T follicular helper cell (primary cell): ENCODE measurements around the gene ZNF638.

Source experiments
- DNase-seq: peaks from one replicate; pipeline ENCODE4 v3.0.0-alpha.2; 2020; ENCODE audit warnings: low read depth

ZNF638 gene

DNA sequence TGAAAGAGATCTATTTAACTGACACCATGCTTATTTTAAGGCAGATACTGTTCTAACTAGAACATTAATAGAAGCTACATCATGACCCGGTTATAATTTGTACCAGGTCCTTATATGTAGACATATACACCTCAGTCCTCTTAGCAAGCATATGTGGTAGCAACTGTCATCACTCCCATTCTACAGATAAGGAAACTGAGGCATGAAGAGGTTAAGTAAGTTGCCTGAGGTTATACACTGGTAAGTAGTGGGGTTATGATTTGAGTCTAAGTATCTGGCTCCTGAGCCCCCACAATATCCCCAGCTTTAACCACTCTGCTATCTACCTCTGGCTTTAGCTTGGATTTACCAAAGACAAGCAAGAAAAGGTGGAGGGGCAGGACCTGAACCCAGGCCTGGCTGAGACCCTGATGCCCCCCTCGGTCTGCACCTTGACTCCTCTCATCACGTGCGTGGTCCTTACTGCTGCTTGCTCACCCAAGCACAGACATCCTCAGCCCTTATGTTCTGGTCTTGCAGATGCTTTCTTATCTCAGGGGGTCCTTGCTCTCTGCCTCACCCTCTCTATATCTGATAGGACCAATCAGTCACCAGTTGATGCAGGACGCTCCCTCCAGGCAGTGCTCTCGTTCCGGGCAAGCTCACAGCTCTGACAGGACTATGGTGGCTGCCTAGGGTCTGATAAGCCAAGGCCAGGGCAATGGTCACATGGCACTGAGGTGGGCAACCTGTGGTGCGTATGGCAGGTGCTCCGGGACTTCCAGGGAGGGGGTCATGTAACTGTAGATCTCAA lies 125.7 kb downstream of the ZNF638 start:
- no peak for DNase-seq

DNA sequence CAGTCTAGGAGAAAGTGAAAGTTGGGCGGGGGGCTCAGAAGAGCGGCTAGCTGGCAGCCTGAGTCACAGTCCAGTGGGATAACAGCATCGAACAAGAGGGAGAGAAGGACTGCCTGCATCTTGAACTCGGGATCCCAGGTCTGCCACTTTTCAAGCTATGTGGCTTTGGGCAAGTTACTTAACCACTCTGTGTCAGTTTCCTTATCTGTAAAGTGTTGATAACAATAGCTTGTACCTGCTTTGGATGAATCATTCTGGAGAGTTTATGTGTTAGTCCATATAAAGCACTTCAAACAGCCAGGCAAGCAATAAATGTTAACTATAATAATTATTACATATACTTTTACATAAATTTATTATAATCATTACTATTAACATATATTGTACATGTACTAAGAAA lies 126.3 kb downstream of the ZNF638 start:
- no peak for DNase-seq

DNA sequence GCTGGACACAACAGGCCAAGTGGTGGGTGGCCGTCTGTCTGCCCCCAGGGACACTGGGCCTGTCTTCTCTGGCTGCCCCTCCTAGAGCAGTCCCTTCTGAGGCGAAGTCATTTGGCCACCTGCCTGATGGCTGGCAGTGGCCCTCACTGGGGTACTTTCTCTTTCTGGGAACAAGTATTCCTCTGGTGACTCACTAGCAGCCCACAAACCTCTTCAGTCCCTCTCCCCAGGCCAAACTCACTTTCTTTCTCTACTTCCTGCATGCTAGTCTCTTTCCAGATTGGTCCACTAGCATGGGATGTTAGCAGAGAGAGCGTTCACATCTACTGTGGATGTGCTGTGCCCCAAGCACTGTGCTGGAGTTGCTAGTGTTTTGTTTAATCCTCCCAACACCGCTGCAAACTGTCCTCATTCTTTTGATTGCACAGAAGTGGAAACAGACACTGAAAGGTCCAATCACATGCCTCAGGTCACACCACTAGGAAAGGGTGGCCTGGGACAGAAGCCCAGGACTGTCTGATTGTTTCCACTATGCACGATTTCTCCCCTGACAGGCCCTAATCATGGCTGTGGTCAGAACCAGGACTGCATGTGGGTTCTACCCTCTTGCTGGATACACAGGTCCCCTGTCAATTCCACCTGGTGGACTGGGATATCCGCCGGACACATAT lies 127.0 kb downstream of the ZNF638 start:
- DNase-seq = no peak

DNA sequence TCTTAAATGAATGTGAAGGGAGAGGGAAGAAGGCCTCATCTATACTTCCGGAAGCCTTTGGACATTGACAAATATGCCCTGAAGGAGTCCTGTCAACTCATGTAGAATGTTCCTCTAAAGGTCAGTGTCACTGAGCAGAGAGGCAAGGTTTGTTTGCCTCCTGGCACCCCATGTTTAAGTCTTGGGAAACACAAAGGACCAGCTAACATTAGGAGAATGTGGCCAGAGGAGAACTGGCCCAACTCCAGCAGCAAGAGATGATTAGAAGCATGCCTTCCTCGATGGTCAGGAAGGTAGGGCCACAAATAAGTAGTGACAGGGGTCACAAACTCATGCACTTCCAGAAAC lies 127.5 kb downstream of the ZNF638 start:
- no peak for DNase-seq

DNA sequence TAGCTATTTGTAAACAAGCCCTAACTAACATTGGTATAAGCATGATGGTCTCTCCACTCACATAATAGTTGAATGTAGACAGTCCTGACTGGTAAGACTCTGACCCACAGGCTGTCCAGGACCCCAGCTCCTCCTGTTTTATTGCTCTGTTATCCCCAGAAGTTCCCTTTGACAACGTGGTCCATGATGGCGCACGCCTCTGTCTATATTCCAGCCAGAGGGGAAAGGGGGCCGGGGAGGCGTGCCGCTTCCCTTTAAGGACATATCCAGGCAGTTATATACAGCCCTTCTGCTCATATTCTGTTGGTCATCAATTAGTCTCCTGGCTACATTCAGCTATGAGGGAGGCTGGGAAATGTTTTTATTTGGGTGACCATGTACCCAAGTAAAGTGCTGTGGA lies 128.5 kb downstream of the ZNF638 start:
- no peak for DNase-seq

DNA sequence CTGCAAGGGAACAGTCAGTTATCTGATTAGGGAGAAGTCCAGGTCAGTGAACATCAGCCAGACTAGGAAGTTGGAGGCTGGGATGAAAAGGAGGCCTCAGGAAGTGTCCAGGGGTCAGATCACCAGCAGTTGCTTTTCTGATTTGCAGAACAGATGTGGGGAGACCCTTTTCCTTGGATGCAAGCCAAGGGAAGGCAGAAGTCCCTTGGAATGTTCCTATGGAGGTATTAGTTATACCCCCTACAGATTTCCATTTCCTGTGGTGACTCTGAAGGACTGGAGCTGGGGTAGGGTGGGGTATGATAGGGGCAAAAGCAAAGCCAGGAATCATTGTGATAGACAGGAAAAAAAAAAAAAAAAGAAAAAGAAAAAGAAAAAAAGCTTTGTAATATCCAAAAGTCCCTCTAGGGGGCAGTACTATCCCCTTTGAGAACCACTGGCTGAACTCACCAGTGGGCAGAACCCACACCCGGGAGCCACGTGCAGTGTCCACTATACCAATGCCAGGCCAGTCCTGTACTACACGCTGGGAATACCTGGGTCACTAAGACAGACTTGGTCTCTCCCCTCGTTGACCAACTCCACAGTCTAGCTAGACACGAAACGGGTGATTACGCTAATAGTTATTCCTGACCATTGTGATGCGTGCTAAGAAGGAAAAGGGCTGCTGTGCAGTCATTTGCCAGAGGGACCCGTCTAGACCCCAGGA lies 129.2 kb downstream of the ZNF638 start:
- no peak for DNase-seq

DNA sequence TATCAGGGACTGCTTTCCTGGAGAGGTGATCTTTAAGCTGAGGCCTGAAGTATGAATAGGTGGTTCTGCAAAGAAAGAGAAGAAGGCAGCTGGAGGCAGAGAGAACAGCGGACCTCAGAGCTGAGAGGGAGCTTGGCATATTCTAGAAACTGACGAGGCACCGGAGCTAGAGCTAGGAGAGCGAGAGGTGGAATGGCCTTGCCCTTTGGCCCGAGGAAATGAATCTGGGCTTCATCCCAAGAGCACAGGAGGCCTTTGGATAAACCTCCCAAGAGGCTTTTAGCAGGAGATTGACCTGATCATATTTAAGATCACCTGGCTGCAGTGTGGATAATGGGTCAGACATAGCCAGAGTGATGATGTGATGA lies 129.7 kb downstream of the ZNF638 start:
- no peak for DNase-seq

DNA sequence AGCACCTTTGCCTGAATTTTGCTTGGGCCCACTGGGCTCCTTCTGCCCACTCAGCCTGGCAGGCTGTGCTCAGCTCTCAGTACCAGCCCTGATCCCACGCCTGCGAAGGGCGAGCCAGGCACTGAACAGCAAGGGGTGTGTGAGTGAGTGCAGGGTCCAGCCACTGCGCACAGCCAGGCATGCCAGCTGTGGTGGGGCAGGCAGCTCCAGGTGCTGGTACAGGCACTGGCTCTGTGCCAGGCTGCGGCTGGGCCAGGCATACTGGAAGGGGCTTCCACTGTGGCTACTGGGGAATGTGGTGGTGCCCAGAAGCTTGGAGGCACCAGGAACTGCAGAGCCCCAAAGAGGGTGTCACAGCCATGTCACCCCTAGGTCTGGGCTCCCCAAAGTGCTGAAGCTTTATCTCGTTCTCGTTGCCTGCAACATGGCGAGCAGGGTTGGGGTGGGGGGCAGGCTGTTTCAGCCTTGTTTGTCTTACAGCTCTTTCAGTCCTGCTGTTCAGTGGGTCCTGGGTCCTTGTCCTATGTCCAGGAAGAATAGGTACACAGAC lies 130.5 kb downstream of the ZNF638 start:
- no peak for DNase-seq

DNA sequence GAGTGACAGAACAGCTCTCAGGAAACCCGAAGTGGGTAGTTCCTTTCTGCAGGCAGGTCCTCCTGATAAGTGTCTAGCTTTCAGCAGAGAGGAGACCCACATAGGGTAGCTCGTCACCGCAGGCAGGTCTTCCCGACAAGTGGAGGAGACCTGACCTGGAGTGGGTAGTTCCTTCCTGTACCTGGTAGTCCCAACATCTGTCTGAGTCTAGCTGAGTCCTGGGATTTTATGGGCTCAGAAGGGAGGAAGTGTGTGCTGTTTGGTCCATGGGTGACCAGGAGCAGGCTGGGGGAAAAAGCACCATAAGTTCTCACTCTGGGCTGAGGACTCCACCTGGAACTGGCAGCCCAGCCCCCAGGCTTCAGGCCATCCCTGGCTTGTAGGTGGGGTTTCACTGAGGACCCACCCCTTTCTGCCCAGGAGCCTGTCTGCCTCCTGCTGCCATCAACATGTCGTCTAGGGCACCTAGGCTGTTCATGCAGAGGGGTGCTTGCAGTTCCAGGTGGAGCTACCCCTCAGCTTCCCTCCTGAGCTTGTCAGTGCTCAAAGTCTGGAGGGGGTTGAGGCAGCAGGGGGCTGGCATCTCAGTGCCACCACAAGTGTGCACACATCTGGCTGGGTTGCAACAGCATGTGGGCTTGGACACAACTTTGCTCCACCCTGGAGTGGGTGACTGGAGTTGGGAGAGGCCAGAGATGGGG lies 131.2 kb downstream of the ZNF638 start:
- no peak for DNase-seq

DNA sequence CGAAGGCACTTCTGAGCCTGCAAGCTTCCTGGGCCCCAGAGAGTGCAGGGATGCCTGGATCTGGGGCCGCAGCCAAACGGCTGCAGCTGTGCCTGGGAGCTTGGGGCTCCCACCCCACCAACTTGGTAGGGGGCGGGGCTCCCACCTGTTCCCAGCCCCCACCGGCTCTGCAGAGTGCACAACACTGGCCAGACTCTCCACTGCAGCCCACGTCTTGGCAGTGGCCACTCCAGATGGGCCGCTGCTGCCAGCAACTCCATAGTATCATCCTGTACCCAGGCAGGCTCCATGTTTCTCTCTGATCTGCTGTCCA lies 131.7 kb downstream of the ZNF638 start:
- DNase-seq = no peak

DNA sequence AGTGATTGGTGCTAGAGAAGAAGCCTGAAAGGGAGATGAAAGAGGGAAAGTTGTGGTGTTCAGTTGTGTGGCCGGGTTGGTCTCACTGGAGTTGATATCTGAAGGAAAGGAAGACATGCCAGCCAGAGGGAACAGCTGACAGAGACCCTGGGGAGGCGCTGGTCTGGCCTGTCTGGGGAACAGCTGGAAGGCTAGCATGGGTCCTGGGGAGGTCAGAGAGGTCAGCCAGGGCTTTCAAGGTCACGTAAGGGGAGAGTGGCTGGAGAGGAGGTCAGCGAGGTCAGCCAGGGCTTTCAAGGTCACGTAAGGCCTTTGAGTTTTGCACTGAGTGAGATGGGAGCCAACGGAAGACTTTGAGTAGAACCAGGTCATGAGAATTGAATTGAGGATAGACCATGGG lies 132.8 kb downstream of the ZNF638 start:
- no peak for DNase-seq

DNA sequence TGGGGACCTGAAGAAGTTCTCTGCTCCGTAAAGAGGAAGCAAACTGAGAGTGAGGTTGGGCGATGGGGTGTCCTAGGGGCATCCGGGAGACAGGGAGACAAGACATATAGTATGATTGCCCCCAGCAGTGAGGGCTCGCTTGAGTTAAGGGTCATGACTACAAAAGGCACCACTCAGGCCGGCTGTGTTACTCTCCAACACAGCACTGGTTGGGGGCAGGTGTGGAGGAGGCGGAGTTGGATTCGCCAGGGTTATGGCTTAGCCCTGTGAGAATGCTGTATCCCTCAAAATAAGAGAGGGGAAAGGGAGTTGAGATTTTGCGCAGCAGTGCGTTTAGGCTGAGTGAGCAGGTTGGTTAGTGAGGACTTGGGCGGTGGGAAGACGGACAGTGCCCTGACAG lies 133.8 kb downstream of the ZNF638 start:
- no peak for DNase-seq

DNA sequence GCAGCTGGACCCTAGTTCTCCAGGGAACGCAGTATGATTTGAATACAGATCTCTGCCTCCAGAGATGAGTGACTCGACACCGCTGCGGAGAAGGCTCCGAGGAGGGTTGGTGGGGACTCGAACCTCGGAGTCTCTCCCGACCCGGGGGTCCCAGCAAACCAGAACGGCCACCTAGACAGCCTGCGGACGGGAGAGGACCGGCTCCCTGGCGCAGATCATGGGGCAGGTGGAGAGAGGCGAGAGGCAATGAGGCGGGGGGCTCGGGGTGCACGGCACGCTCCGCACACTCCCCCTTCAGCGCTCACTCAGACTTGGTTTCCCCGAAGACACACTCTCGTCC lies 134.3 kb downstream of the ZNF638 start:
- DNase-seq = no peak

DNA sequence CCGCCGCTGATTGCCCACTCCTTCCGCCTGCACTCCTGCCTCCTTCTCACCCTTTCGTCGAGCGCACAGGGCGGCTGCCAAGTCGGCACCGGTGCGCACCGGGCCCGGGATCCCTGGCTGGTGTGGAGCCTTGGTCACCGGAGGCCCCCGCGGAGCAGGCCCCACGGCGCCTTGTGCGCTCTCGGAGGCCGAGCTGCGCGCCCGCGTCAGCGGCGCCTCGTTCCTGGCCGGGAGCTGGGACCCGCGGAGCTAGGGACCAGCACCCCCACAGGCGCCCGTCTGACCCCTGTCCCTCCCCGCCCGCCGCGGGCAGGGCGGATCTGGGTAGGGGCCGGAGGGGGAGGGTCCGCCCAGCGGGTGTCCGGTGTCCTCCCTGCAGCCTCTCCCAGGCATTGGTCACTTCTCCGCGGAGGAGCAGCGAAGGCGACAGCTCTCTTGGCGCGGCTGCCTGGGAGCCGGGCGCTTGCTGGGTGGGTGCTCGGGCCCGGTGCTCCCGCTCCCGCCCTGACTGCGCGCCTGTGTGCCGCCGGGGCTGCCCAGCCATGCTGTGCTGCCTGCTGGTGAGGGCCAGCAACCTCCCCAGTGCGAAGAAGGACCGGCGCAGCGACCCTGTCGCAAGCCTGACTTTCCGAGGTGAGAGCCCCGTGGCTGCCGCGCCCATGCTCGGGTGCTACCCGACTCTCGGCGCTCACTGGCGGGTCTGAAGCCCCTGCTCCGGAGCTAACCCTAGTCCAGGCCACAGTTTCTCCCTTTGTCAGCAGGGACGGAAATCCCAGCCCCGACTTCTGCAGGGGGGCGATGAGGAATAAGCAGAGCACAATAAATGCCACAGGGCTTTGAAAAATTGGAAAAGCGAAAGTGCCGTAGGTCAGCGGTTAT lies 135.0 kb downstream of the ZNF638 start:
- DNase-seq = no peak

DNA sequence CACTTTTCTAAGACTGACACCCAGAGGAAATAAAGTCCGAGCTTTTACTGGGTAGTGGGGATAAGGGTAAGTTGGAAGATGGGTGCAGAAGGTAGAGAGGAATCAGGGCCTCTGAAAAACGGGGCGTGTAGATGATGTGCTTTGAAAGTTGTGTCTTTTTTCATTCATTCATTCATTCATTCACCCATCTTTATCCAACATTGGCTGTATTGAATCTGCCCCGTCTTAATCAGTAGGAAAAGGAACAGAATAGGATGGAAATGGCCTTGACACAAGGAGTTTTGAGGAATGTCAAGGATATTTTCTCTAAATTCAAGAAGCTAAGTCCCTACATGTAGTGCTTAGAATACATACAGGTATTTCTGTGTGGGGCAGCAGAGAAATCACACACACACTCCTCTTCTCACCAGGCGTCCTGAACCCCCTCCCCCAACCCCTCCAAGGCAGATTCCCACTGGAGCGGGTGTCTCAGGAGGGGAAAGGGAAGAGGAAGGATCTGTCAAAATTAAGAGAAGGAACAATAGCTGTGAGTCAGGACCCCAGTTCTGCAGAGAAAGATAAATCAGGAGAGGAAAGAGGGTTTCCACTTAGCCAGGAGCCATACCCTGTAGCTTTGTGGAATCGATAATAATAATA lies 135.7 kb downstream of the ZNF638 start:
- no peak for DNase-seq

DNA sequence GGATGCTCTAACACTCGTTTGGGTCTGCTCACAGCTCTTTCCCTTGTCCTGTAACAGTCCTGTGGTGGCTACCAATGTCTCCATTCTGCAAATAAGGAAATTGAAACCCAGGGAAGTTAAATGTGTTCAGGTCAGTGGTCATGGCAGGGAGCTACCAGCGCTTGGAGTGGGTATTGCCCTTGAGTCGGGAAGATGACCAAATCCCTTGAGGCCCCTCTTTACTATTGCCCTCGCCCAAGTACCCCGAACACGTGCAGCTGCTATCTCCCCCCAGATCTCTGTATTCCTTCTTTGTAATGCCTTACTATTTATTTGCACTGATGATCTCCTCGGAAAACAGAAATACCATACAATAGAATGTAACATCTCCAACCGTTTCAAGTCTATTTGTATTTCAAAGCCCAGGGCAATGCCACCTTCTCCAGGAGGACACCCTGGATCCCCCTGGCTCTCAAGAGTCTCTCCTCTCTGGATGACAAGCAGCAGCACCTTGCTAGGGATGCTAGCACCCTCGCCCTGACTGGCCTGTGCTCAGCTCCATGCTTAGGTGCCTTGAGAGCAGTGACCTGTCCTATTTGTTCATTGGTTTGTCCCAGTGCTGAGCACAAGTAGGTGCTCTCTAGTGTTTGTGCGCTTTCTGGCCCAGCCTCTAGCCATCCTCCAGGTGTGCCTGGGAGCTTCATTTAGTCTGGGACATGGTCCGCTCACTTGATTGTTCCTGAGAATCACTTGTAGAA lies 136.9 kb downstream of the ZNF638 start:
- DNase-seq = no peak

DNA sequence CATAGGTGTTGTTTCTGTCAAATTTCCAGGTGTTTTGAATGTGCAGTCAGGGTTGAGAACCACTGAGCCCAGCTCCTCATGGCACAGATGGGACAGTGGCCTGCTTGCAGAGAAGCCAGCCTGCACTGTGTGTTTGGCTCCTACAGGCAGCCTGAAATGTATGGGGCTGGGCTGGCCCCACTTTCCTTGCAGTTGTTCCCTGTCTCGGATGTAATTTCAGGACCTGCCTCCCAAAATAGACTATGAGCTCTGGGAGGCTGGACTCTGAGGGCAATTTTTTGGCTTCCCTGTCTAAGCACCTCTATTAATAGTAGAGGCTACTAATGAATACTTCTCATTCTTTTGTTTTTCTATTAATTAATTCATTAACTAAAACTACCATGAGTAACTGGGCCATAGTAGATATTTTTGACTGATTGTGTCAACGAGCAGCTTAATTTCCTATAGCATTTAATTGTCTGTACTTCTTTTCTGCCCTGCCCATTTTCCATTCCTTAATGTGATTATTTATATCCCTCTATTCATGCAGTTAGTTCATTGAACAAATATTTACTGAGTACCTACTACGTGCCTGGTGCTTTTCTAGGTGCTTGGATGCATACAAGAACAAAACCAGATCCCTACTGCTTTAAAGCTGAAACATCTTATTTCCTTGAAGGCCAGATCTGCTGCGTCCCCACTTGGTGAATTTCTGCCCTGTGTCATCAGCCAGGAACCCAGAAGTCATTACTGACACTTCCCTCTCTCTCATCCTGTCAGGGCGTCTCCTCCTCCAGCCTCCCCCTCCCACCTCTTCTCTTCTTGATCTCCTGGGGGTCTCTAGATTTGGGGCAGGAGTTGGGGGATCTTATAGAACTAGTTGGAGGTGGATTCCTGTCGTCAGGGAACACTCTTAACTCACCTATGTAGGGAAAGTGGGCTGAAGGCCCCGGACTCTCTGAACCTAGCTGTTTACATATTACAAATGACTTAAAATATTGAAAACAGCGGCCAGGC lies 138.1 kb downstream of the ZNF638 start:
- no peak for DNase-seq

DNA sequence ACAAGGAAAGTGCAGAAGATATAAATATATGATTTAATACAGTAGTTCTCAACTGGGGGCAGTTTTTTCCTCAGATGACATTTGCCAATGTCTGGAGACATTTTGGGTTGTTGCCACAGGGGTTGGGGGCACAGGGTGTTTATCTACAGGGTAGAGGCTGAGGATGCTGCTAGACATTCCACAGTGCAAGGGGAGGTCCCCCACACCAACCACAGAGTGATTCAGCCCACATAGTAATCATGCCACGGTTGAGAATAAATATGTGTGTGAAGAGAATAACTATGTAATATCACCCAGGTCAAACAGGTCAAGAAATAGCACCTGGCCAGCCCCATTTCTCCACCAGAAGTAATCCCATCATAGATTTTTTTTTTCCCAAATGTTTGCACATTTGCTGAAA lies 139.7 kb downstream of the ZNF638 start:
- no peak for DNase-seq

DNA sequence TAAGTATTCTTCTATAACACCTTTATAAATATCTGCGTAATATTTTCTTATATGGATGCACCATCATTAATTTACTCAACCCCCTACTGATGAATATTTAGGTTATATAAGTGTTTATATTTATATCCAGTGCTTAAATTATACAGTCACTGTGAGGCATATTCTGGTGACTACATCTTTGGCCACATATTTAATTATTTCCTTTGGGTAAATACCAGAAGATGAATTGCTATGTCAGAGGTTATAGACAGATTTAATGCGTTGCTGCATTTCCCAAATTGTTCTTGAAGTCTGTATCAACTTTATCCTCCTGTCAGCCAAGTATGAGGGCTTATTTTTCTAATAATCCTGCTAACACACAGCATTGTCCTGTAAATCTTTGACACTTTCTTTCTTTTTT lies 140.4 kb downstream of the ZNF638 start:
- no peak for DNase-seq
